HCT116 (cell line): ENCODE measurements around the gene ZFP36L2.

Experiments
- POLR2A ChIP-seq: IDR thresholded peaks from 2 replicates; pipeline ENCODE4 v1.7.0; 2011; ENCODE audit warnings: borderline replicate concordance; ENCODE audit not compliant: insufficient read depth, insufficient read length; ENCODE audit errors: extremely low read depth
- YY1 ChIP-seq: IDR thresholded peaks from 2 replicates; pipeline ENCODE4 v1.6.1; 2011; ENCODE audit warnings: low read length, low read depth, moderate library complexity, mild to moderate bottlenecking; ENCODE audit not compliant: insufficient replicate concordance; ENCODE audit errors: extremely low read depth
- TF ChIP-seq, protein P1 (sequence below): IDR thresholded peaks from 2 replicates; pipeline ENCODE4 v1.6.1; 2012
- TF ChIP-seq, protein P2 (sequence below): IDR thresholded peaks from 2 replicates; pipeline ENCODE4 v1.6.1; 2011; ENCODE audit warnings: mild to moderate bottlenecking, low read length, moderate library complexity; ENCODE audit not compliant: insufficient replicate concordance; ENCODE audit errors: extremely low read depth
- TF ChIP-seq, protein P3 (sequence below), 3 experiments: fragments of 200-600 bp in 1 of 3; sonication (generic) in 1 of 3; IDR thresholded peaks in 2 of 3; conservative IDR thresholded peaks in 1 of 3; 2 replicates each; pipeline ENCODE4 v1.5.1; 2012 to 2017; ENCODE audit warnings: low read depth in 2 of 3, low read length in 2 of 3, antibody characterized with exemption in 1 of 3, borderline replicate concordance in 1 of 3, control low read depth in 1 of 3, mild to moderate bottlenecking in 1 of 3, mixed read lengths in 1 of 3, mixed run types in 1 of 3, moderate library complexity in 1 of 3; ENCODE audit not compliant: insufficient read depth in 1 of 3
- TF ChIP-seq, protein P4 (sequence below): IDR thresholded peaks from 2 replicates; pipeline ENCODE4 v1.6.1; 2012; ENCODE audit warnings: low read depth

DNA sequence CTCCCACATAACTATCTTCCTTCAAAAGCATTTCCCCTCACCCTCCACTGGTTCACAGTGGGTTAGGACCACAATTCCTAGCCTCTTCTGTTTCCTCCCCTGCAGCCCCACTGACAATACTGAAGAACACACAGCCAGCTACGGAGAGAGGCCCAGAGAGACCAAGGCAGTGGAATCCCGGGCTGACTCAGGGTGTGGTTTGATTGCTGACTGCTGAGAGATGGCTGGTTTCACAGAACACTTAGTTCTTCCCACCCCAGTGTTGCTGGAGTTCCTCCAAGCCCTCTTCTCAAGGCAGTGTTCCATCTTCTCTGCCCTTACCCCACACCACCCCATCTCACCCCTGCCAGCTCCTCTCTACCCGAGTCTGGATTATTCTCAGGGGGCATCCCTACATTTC, 43.3 kb upstream of the ZFP36L2 start:
- TF ChIP-seq, protein P1, sequence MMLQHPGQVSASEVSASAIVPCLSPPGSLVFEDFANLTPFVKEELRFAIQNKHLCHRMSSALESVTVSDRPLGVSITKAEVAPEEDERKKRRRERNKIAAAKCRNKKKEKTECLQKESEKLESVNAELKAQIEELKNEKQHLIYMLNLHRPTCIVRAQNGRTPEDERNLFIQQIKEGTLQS: no peak
- TF ChIP-seq, protein P2, sequence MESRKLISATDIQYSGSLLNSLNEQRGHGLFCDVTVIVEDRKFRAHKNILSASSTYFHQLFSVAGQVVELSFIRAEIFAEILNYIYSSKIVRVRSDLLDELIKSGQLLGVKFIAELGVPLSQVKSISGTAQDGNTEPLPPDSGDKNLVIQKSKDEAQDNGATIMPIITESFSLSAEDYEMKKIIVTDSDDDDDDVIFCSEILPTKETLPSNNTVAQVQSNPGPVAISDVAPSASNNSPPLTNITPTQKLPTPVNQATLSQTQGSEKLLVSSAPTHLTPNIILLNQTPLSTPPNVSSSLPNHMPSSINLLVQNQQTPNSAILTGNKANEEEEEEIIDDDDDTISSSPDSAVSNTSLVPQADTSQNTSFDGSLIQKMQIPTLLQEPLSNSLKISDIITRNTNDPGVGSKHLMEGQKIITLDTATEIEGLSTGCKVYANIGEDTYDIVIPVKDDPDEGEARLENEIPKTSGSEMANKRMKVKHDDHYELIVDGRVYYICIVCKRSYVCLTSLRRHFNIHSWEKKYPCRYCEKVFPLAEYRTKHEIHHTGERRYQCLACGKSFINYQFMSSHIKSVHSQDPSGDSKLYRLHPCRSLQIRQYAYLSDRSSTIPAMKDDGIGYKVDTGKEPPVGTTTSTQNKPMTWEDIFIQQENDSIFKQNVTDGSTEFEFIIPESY: no peak
- TF ChIP-seq, protein P3, sequence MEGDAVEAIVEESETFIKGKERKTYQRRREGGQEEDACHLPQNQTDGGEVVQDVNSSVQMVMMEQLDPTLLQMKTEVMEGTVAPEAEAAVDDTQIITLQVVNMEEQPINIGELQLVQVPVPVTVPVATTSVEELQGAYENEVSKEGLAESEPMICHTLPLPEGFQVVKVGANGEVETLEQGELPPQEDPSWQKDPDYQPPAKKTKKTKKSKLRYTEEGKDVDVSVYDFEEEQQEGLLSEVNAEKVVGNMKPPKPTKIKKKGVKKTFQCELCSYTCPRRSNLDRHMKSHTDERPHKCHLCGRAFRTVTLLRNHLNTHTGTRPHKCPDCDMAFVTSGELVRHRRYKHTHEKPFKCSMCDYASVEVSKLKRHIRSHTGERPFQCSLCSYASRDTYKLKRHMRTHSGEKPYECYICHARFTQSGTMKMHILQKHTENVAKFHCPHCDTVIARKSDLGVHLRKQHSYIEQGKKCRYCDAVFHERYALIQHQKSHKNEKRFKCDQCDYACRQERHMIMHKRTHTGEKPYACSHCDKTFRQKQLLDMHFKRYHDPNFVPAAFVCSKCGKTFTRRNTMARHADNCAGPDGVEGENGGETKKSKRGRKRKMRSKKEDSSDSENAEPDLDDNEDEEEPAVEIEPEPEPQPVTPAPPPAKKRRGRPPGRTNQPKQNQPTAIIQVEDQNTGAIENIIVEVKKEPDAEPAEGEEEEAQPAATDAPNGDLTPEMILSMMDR (IDR thresholded peaks at IDR 0.05 in 2 of 3, conservative IDR thresholded peaks at IDR 0.05 in 1 of 3; ENCODE audit: borderline replicate concordance in 1 of 3, insufficient read depth in 1 of 3, low read depth in 2 of 3, low read length in 2 of 3): no peak
- TF ChIP-seq POLR2A (no peak), YY1 (no peak)
- TF ChIP-seq, protein P4, sequence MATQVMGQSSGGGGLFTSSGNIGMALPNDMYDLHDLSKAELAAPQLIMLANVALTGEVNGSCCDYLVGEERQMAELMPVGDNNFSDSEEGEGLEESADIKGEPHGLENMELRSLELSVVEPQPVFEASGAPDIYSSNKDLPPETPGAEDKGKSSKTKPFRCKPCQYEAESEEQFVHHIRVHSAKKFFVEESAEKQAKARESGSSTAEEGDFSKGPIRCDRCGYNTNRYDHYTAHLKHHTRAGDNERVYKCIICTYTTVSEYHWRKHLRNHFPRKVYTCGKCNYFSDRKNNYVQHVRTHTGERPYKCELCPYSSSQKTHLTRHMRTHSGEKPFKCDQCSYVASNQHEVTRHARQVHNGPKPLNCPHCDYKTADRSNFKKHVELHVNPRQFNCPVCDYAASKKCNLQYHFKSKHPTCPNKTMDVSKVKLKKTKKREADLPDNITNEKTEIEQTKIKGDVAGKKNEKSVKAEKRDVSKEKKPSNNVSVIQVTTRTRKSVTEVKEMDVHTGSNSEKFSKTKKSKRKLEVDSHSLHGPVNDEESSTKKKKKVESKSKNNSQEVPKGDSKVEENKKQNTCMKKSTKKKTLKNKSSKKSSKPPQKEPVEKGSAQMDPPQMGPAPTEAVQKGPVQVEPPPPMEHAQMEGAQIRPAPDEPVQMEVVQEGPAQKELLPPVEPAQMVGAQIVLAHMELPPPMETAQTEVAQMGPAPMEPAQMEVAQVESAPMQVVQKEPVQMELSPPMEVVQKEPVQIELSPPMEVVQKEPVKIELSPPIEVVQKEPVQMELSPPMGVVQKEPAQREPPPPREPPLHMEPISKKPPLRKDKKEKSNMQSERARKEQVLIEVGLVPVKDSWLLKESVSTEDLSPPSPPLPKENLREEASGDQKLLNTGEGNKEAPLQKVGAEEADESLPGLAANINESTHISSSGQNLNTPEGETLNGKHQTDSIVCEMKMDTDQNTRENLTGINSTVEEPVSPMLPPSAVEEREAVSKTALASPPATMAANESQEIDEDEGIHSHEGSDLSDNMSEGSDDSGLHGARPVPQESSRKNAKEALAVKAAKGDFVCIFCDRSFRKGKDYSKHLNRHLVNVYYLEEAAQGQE: no peak
